Gastroesophageal sphincter (tissue), 3 donors: ENCODE results near the gene AAK1.

Experiments
- CTCF ChIP-seq, 4 experiments: fragments of 200-600 bp in 2 of 4; fragments of 450-650 bp in 2 of 4; sonication (generic) in 1 of 4; IDR thresholded peaks; one replicate each; pipeline ENCODE4 v1.5.1; 2017 to 2019; ENCODE audit warnings: antibody characterized with exemption in 4 of 4, mild to moderate bottlenecking in 2 of 4, moderate library complexity in 2 of 4
- EP300 ChIP-seq: sonication (generic); formaldehyde crosslinking; IDR thresholded peaks from one replicate; pipeline ENCODE4 v1.6.1; 2017; ENCODE audit warnings: antibody characterized with exemption, mild to moderate bottlenecking
- POLR2A ChIP-seq, 2 donors: fragments of 450-650 bp; IDR thresholded peaks; one replicate each; pipeline ENCODE4 v1.6.1; 2017; ENCODE audit warnings: antibody characterized with exemption in 2 of 2, mild to moderate bottlenecking in 2 of 2, moderate library complexity in 1 of 2

GRCh38 chr2:69495861-69496260 lies 147.7 kb downstream of the AAK1 start:
- no peak for TF ChIP-seq POLR2A (IDR thresholded peaks at IDR 0.05)
- TF ChIP-seq CTCF (IDR thresholded peaks at IDR 0.05), result no peak
- no peak for TF ChIP-seq EP300
